Measurements from ENCODE around the gene MAPK9.

The MAPK9 gene

DNA sequence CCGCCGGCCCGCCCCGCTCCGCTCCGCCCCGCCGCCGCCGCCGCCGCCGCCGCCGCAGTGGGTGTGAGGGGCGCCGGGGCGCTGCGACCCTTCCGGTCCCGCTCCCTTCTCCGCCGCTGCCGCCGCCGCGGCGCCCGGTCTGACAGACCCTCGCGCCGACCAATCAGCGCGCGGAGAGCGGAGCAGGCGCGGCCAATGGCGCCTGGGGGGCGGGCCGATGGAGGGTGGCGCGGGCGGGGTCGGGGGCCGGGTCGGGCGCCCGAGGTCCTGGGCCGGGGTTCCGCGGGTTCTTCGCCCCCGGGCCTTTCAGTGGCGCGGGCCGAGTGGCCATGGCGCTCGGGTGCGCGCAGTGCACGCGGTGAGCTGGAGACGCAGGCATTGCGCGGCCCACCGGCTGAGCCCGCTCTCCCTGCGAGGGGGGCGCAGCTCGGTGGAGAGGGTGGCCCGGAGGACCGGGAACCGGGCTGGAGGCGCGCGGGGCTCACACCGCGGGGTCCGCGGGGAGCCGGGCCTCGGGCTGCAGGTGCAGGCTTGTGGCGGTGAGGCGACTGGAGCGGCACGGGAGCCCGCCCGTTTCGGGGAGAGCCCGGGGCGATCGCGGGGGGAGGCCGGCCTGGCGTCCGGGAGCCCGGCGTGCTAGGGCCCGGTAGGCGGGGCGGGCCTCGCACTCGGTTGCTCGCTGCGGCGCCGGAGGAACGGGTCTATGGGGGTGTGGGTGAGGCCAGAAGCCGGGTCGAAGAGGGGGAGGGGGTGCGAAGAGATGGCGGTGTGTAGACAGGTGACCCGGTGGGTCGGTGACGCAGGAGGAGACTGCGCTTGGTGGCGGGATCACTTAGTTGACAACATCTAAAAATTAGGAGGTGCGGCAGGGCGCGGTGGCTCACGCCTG is at the start of gene MAPK9:
Gene MAPK9, minus strand, starts transcription at position 141 of the 889 bp plus-strand sequence. CDS start 11,522 bp downstream, outside the sequence.
- in situ Hi-C loops (cut with MboI; ENCODE audit: low sequenced_read_pairs) = no loop called here

DNA sequence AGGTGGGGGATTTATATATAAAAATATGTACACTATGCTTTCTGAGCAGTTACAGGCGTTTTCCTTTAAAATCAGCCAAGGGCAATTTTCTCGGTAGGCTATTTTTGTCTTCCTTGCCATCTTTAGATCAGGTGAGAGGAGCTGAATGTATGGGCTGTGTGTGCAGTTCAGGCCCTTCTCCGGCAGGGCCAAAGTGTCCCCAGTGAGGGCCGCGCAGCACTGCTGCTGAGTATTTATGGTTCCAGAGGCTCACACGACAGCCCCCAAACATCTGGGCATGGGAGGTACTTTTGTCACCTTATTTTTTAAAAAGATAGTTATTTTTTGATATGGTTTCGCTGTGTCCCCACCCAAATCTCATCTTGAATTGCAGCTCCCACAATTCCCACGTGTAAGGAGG is 49.7 kb upstream of the MAPK9 start:
- in situ Hi-C loops (cut with MboI; ENCODE audit: low sequenced_read_pairs) = no loop called here

DNA sequence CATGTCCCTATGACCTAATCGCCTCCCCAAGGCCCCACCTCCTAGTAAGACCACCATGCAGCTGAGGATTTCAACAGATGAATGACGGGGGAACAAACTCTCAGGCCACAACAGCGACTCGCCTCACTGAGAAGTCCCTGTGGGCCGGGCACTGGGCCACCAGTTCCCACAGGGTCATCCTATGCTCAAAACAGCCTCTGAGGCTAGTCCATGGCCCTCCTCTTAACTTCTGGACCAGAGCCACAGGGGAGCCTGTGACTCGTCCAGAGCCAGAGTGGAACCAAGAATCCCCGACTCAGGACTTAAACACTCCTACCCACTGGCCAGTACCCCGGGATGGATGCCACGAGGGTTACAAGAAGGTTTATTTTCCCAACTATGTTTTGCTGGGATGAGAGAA is 49.0 kb upstream of the MAPK9 start:
- in situ Hi-C loops (cut with MboI; ENCODE audit: low sequenced_read_pairs) = no loop called here

DNA sequence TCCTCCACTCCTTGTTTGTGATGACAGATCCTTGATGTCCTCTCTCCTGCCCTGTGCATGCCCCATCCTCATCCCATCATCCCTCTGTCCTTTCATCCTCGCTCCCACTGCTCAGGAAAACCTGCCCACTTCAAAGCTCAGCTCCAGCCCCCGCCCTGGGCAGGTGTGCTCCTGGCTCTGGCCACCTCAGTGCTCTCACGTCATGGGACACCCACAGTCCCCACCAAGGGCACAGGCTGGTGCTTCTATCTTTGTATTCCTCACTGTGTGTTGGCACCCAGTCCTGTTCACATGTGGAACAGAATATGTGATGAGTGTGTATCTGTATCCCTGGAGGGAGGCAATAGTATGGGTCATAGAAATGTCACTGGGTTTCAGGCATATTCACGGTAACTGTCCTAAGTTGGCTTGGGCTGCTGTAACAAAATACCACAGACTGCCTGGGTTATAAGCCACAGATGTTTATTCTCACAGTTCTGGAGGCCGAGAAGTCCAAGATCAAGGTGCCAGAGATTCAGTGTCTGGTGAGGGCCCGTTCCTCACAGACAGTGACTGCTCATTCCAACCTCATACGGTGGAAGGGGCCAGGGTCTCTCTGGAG is 47.8 kb upstream of the MAPK9 start:
- in situ Hi-C loops (cut with MboI; ENCODE audit: low sequenced_read_pairs) = no loop called here

DNA sequence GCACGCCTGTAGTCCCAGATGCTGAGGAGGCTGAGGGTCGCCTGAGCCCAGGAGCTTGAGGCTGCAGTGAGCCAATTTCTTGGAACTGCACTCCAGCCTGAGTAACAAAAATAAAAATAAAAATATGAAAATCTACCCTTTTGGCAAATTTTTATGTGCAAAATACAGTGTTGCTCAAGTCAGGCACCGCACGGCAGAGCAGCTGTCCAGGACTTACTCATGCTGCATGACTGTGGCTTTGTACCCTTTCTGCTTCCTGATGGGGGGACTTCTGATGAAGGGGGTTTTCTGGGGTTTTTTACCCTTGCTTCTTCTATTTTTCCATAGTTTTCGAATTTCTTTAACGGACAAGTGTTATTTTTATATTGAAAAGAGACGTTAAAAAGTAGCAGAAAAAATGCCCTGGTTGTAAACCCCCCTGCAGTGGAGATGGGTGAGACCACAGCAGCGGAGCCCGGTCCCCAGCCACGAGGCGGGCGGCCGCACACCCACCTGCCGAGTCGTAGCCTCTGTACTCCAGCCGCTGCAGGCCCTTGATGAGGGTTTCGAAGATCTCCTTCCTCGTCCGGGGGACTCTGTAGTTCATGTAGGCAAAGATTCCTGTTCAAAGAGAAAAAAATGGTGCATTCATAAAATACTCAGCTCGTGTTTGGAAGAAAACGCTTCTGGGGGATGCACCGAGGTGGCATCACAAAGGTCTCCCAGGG is 46.3 kb upstream of the MAPK9 start:
- in situ Hi-C loops (cut with MboI; ENCODE audit: low sequenced_read_pairs) = no loop called here

DNA sequence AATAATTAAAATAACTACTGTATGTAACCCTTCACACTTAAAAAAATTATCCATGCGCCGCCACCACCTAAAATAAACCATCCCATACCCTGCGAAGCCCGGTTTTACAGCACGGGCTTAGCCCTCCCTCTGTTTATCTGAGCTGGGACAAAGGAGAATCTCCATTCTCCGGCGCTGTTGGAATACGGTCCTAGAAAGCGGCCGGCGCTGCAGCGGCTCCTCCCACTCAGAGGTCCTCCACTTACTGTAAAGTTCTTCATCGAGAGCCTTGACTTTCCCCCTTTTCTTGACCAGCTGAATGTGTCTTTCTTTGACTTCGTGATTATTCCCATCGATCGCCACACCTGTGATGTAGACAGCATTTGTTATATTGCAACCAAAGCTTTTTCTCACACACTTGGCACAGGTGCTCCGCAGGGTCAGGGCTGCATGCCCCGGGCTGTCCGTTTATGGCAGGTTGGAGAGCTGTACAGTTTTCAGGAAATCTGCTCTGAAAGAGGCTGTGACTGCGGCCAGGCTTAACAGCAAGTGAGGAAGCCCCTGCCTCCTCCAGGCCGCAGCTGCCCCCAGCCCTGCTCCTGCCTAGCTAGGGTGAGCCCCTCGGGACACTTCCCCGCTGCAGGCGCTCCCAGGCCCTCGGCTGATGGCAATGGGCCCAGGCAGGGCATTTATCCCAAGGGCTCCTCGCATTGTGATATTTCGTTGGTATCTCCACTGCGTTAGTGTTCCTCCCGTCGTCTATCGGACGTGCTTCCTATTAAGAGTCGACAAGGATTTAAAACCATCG is 44.5 kb upstream of the MAPK9 start:
- in situ Hi-C loops (cut with MboI; ENCODE audit: low sequenced_read_pairs) = no loop called here

- in situ Hi-C loops (cut with MboI; ENCODE audit: low sequenced_read_pairs) = no loop called here
Observed at GRCh38 chr5:180335614-180336233, 43.8 kb upstream of the MAPK9 start.

DNA sequence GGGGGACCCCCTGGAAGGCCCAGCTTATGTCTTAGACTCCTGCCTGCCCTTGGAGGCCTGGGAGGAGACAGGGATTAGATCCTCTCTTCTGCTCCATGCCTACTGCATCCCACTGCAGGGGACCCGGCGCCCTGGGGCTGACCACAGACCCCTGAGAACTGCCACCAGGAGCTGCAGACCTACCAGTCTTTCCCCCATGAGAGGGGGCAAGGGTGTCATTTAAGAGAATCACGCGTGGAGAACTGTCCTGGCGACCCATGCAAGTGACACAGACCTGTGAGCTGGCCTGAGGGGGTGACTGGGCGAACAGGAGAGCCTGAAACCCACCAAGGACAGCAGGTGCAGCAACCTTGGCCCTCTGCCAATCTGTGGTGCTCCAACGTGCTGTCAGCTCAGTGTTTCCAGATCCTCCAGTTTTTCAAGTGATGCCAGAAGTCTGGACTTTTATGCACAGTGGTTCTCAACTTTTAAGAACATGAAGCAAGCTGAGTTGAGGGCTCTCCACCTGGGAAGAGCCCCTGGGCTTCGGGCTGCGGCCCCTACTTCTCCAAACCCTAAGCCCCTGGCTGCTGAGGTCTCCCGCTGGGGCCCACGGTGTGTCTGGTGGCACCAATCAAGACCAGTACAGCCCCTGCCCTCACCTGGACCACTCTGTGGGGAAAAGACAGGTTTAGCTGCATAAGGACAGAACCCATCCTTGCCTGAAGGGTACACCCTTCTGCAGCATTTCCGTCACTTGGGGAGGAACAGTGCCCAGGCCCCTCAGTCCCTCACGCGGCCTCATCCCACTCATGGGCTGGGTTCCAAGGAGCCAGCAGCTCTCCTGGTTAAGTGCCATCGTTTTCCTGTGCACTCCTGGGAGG is 43.1 kb upstream of the MAPK9 start:
- in situ Hi-C loops (cut with MboI; ENCODE audit: low sequenced_read_pairs) = no loop called here

GRCh38 chr5:180334176-180334575 is 42.3 kb upstream of the MAPK9 start:
- in situ Hi-C loops (cut with MboI; ENCODE audit: low sequenced_read_pairs) = no loop called here

DNA sequence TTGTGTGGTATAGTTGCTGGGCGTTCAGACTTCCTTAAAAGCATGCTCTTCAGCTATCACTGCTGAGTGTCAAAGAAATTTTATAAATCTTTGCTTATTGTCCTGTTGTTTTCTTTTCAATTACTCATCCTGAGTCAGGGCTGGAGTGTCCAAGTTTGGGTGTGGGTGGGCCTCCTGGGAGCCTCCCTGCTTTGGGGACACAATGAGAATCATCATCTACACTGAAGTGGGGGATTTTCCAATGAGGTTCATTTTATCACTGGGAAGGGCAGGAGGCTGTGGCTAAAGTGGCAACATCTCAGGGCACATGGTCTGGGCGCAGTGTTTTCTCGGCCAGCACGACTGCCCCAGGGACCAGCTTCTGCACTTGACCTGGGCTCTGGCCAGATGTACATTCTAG is 41.8 kb upstream of the MAPK9 start:
- in situ Hi-C loops (cut with MboI; ENCODE audit: low sequenced_read_pairs) = no loop called here

GRCh38 chr5:180332861-180333260 is 41.0 kb upstream of the MAPK9 start:
- in situ Hi-C loops (cut with MboI; ENCODE audit: low sequenced_read_pairs) = no loop called here

- in situ Hi-C loops (cut with MboI; ENCODE audit: low sequenced_read_pairs) = no loop called here
Observed at GRCh38 chr5:180332051-180332517, 40.2 kb upstream of the MAPK9 start.

DNA sequence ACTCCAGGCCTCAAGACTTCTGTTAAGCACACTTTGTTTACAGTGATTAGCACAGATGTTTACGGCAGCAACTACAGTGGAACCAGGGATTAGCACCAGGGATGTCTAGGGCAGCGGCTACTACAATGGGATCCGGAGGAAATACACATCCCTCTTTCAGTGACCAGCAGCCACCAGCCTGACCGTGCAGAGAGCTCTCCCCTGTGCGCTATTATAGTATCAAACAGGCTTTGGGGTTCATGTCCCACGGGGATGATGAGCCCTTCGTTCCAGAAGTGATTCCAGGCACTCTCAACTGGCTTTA is 39.7 kb upstream of the MAPK9 start:
- in situ Hi-C loops (cut with MboI; ENCODE audit: low sequenced_read_pairs) = no loop called here

DNA sequence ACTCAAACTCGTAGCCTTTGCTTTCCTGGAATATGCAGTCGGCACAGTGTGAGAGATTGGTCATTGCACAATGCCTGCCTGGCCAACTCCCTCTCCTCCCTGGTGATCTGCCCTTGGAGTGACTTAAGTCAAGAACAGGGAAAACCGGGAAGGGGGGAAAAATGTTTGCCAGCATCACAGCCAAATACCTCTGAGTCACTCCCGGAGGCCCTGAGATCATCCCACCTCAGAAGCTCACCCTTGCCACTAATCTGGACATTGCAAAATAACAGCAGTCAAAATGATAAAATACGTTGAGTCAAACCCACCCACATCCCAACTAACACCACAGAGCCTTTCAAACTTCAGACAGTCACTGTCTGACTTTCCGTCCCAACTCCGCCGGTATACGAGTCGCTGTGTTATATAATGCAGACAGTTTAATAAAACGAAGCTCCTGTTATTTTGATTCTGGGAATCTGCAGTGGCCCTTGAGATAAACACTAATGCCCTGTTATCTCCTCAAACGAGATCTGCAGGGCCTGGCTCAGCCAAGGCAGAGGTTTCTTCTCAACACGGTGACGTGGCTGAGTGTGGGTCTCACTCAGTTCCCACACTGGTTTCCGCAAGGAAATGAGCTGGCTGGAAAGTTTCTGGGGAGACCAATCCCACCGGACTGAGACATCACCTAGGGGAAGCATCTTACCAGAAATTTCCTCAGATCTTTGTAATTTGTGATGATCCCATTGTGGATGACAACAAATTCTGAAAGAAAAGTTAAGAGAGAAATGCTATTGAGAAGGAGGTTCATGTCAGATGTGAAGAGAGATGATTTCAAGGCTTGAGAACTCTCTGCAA is 39.1 kb upstream of the MAPK9 start:
- in situ Hi-C loops (cut with MboI; ENCODE audit: low sequenced_read_pairs) = no loop called here

DNA sequence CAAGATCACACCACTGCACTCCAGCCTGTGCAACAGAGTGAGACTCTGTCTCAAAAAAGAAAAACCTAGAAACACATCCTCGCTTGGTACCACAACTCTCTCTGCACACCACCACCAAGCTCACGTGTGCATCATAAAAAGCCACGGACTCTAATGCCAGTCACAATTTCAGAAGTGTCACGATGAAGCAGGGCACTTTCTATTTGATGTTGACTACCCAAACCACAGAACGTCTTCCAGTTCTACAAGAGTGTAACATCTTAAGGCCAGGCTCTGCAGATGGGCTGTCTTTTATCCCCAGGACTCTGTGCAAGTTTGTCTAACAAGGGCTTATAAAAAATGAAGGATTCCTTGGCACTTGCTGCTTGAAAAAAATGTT is 38.4 kb upstream of the MAPK9 start:
- in situ Hi-C loops (cut with MboI; ENCODE audit: low sequenced_read_pairs) = no loop called here

- in situ Hi-C loops (cut with MboI; ENCODE audit: low sequenced_read_pairs) = no loop called here
Observed at GRCh38 chr5:180329606-180330269, 37.9 kb upstream of the MAPK9 start.

DNA sequence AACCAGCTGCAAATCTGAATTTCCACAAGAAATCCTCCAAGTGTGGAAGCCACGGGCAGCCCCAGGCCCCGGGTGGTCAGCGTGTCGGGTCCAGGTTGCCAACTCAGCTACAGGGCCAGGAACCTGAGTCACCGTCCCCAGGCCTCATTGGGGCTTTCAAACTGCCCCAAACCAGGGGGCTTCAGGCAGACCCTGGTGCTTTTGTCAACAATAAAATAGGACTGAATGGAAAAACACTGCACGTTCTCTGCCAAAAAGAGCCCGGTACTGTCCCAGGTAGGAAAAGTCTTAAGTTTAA is 37.2 kb upstream of the MAPK9 start:
- in situ Hi-C loops (cut with MboI; ENCODE audit: low sequenced_read_pairs) = no loop called here

- in situ Hi-C loops (cut with MboI; ENCODE audit: low sequenced_read_pairs) = no loop called here
Observed at GRCh38 chr5:180328296-180329137, 36.6 kb upstream of the MAPK9 start.

Data from HL-60/S4 treated with retinoic acid at 250 ng/mL for 4 days and 3 days (cell line).